Measurements from ENCODE around the gene MAL. TPM values are rescaled to one million over a fixed set of nuclear protein-coding genes. Genes with fewer than 3 reads are reported as not detected.

MAL gene
- total RNA-seq (2022) (not detected in 2 replicates), Bru-seq, nascent RNA (not detected), BruChase-seq, experiment 1, labeled RNA remaining after a 6-hour chase (not detected), BruChase-seq, experiment 2, labeled RNA remaining after a 2-hour chase (not detected)
- long read RNA-seq, result 0 reads

- CTCF ChIA-PET, result interaction anchor here (0.9 to 4.7 kb wide), 5 partner anchors 11 to 89 kb away, joined by 3 to 86 read pairs (median 5); no protein-coding TSS in a partner anchor
- no peaks in the 10 kb centered on the region for H3K9me3 Mint-ChIP-seq (ENCODE audit: unreplicated experiment)
Measured at GRCh38 chr2:95025406-95026319, at the start of gene MAL. MAL (plus strand) TSS chr2:95025708; CDS start chr2:95025793, 85 bp downstream.

GRCh38 chr2:94977826-94978225 is 47.7 kb upstream of the MAL start:
- DNase-seq (ENCODE audit: unreplicated experiment), result no peak
- no peaks in the 10 kb centered on the region for H3K9me3 Mint-ChIP-seq (ENCODE audit: unreplicated experiment)
- H3K27me3 Mint-ChIP-seq (ENCODE audit: insufficient read depth, unreplicated experiment), result peaks cover 38% of the 10 kb centered on the region
- CTCF ChIA-PET, result interaction anchor here (1.0 to 2.0 kb wide), 2 partner anchors 9 to 21 kb away, joined by 8 read pairs; no protein-coding TSS in a partner anchor
- POLR2A ChIA-PET, result no interaction called here
- TF ChIP-seq CTCF (IDR thresholded peaks at IDR 0.05; ENCODE audit: unreplicated experiment), result no peak
- no peak overlapping the region for H3K4me3 Mint-ChIP-seq (ENCODE audit: unreplicated experiment)
- no peaks in the 10 kb centered on the region for H3K36me3 Mint-ChIP-seq (ENCODE audit: insufficient read depth, unreplicated experiment)
- no TSS peak for BruUV-seq (replicated peaks)
- H3K27ac Mint-ChIP-seq (ENCODE audit: low read depth, unreplicated experiment), result no peak overlapping the region
- no peaks in the 10 kb centered on the region for H3K4me1 Mint-ChIP-seq (ENCODE audit: insufficient read depth, unreplicated experiment)
- intact Hi-C loops (cut with micrococcal nuclease), result no loop called here

More at GRCh38 chr2:95025406-95026319, at the start of gene MAL:
- BruUV-seq (replicated peaks), result no TSS peak
- peaks cover 42% of the 10 kb centered on the region for H3K27me3 Mint-ChIP-seq (ENCODE audit: insufficient read depth, unreplicated experiment)
- intact Hi-C loops (cut with micrococcal nuclease), result no loop called here
- no peak for TF ChIP-seq CTCF (IDR thresholded peaks at IDR 0.05; ENCODE audit: unreplicated experiment)
- no peaks in the 10 kb centered on the region for H3K4me1 Mint-ChIP-seq (ENCODE audit: insufficient read depth, unreplicated experiment)
- no peak within 1 kb of the TSS for H3K4me3 Mint-ChIP-seq (ENCODE audit: unreplicated experiment)
- H3K27ac Mint-ChIP-seq (ENCODE audit: low read depth, unreplicated experiment), result no peak within 1 kb of the TSS
- no peaks in the 10 kb centered on the region for H3K36me3 Mint-ChIP-seq (ENCODE audit: insufficient read depth, unreplicated experiment)
- POLR2A ChIA-PET, result no interaction called here
- DNase-seq (ENCODE audit: unreplicated experiment), result no peak

- ChIA-PET POLR2A (no interaction called here), CTCF (interaction anchor here (0.8 to 2.0 kb wide), 2 partner anchors 7 to 12 kb away, joined by 3 to 8 read pairs; no protein-coding TSS in a partner anchor)
- Mint-ChIP-seq H3K27ac (ENCODE audit: low read depth, unreplicated experiment) (no peak overlapping the region), H3K27me3 (ENCODE audit: insufficient read depth, unreplicated experiment) (peaks cover 27% of the 10 kb centered on the region), H3K4me1 (ENCODE audit: insufficient read depth, unreplicated experiment) (no peaks in the 10 kb centered on the region), H3K4me3 (ENCODE audit: unreplicated experiment) (no peak overlapping the region), H3K36me3 (ENCODE audit: insufficient read depth, unreplicated experiment) (no peaks in the 10 kb centered on the region), H3K9me3 (ENCODE audit: unreplicated experiment) (no peaks in the 10 kb centered on the region)
- intact Hi-C loops (cut with micrococcal nuclease), result no loop called here
- no peak for DNase-seq (ENCODE audit: unreplicated experiment)
- BruUV-seq (replicated peaks), result no TSS peak
- TF ChIP-seq CTCF (IDR thresholded peaks at IDR 0.05; ENCODE audit: unreplicated experiment), result no peak
Measured at GRCh38 chr2:94978917-94979316, 46.6 kb upstream of the MAL start.

Measured in MCF 10A (cell line).